HAP-1 (cell line): Measurements from ENCODE around the gene MCF2L2.

Experiments used
- DNase-seq, 2 experiments: peaks; one replicate each; pipeline ENCODE4 v3.0.0-alpha.2; 2016 to 2020; ENCODE audit warnings: low spot score in 2 of 2
- H3K27me3 ChIP-seq: fragments of 250-450 bp; sonication (Bioruptor Pico); 2 replicates; pipeline ENCODE4 v1.5.1; 2020; ENCODE audit warnings: low read depth, mild to moderate bottlenecking, moderate library complexity
- H3K36me3 ChIP-seq: fragments of 250-450 bp; sonication (Bioruptor Pico); replicated peaks from 2 replicates; pipeline ENCODE4 v1.5.1; 2020; ENCODE audit warnings: mild to moderate bottlenecking
- H3K4me1 ChIP-seq: fragments of 250-450 bp; sonication (Bioruptor Pico); 2 replicates; pipeline ENCODE4 v1.5.1; 2020; ENCODE audit warnings: mild to moderate bottlenecking
- H3K4me3 ChIP-seq: fragments of 250-450 bp; sonication (Bioruptor Pico); 2 replicates; pipeline ENCODE4 v1.5.1; 2020; ENCODE audit warnings: mild to moderate bottlenecking, moderate library complexity
- H3K9me3 ChIP-seq: fragments of 250-450 bp; sonication (Bioruptor Pico); 2 replicates; pipeline ENCODE4 v1.5.1; 2020; ENCODE audit warnings: mild to moderate bottlenecking, moderate library complexity
- in situ Hi-C: fragments of 300-500 bp; cut with MboI; formaldehyde crosslinking; loops from 3 replicates; pipeline ENCODE4 v1.14.3; 2020; ENCODE audit warnings: low sequenced_read_pairs, inconsistent platforms, mixed read lengths

MCF2L2 gene

DNA sequence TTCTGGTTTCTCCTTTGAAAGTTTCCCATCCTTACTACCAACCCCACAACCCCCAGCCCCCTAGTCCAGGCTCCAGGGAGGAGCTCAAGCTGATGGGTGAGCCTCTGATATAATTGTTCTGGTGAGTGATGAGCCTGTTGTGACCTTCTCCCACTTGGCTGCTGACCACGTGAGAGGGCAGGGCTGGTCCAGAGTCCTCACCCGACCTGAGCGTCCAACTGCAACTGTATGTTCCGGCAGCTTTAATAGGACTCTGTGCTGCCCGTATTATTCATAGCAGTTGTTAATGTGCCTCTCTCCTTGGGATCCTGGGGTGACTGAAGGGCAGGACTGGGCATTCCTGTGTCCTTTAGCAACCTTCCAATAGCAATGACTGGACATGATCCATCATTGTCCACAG, 119.1 kb downstream of the MCF2L2 start:
- no peaks in the 10 kb centered on the region for H3K4me1 ChIP-seq
- in situ Hi-C loops, result no loop called here

DNA sequence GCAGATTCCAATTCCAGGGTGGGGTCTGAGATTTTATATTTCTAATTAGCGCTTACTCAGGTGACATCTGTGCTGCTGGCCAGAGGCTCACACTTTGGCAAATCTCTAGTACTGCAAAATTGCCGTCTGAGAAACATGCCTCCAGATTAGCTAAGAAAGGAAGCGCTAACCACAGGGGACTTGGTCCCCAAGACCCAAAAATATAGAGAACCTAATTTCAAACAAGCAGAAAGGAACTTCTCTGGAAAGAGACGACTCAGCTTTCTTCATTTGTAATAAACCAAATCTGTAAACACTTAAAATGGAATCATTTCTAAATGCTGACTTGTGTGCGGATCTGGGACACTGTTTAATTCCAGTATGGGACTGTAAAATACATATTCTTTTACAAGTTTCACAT, 119.7 kb downstream of the MCF2L2 start:
- Histone ChIP-seq H3K4me1 (no peaks in the 10 kb centered on the region), H3K4me3 (no peak overlapping the region), H3K27me3 (no peaks in the 10 kb centered on the region), H3K9me3 (no peaks in the 10 kb centered on the region), H3K36me3 (no peaks in the 10 kb centered on the region)
- no peak for DNase-seq
- in situ Hi-C loops, result no loop called here

More for the DNA sequence above, 119.1 kb downstream of the MCF2L2 start:
- Histone ChIP-seq H3K4me3 (no peak overlapping the region), H3K27me3 (no peaks in the 10 kb centered on the region), H3K36me3 (no peaks in the 10 kb centered on the region), H3K9me3 (no peaks in the 10 kb centered on the region)
- no peak for DNase-seq

DNA sequence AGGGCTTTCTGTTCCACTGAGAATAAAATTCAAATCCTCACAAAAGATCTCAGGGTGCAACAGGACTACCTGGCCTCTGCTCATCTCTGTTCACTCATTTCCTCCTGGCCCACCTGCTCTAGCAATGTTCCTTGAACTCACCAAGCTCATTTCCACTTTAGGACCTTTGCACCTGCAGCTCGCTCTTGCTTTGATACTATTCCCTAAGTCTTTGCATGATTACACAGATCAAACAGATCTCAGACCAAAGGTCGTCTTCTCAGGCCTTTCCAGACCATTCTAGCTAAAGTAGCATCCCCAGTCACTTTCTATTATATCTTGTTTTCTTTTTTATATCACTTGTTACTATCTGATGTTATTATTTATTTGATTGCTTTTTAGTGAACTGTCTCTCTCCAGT, 120.7 kb downstream of the MCF2L2 start:
- no peaks in the 10 kb centered on the region for H3K4me1 ChIP-seq
- in situ Hi-C loops, result no loop called here

DNA sequence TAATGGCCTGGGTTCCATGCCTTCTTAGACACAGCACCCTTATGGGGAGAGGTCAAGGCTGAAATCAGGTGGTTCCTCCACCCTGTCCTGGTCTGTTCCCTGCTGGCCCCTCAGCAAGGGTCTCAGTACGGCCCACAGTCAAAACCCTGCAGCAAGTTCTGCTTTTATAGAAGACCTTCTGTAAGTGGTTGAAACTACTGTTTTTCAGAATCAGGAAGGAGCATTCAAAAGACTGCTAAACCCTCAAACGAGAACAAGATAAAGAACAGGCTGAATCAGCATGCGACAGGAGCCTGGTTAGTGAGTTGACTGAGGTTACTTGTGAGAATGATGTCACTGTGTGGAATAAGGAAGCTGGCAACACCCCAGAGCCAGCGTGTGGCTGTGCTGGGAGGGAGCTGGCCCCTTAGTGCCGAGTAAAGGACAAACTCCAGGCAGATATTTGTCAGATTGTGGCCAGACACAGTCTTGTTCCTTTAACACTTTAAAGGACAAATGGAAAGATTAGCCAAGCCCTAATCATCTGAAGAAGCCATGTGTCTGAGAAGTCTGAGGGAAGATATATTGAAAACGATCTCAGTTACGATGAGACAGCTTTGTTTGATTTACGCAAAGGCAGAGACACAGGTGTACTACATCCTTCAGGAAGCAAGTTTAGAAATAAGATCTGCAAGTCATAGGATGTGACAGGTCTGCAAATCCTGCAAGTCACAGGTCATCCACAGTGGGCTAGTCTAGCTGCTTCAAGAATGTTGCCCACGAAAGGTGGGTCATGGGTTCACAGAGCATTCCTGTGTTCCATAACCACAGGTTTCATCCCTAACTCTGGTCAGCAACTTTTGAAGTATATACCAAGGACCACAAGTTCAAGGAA, 121.4 kb downstream of the MCF2L2 start:
- Histone ChIP-seq H3K36me3 (no peaks in the 10 kb centered on the region), H3K9me3 (no peaks in the 10 kb centered on the region), H3K4me1 (no peaks in the 10 kb centered on the region), H3K4me3 (no peak overlapping the region), H3K27me3 (no peaks in the 10 kb centered on the region)
- no peak for DNase-seq
- in situ Hi-C loops, result no loop called here

More for the DNA sequence above, 120.7 kb downstream of the MCF2L2 start:
- DNase-seq, result no peak
- Histone ChIP-seq H3K36me3 (no peaks in the 10 kb centered on the region), H3K27me3 (no peaks in the 10 kb centered on the region), H3K9me3 (no peaks in the 10 kb centered on the region), H3K4me3 (no peak overlapping the region)

DNA sequence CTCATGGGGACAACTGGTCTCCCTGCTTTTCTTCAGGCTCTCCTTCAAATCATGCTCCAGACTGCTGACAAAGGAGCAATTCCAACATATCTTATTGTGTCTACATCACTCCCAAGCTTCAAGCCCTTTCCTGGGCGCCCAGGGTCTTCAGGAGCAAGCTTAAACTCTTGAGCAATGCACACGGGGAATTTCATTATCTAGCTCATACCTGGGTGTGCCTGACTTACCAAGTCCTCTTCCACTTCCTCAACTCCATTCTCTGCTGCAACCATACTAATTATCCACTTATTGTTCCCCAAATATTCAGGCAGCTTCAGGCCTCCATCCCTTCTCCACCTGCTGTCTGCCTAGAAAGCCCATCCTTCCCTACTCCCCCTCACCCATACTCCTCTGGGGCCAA, 124.7 kb downstream of the MCF2L2 start:
- Histone ChIP-seq H3K36me3 (no peaks in the 10 kb centered on the region), H3K9me3 (no peaks in the 10 kb centered on the region), H3K4me1 (no peaks in the 10 kb centered on the region), H3K27me3 (no peaks in the 10 kb centered on the region), H3K4me3 (no peak overlapping the region)
- in situ Hi-C loops, result no loop called here
- no peak for DNase-seq

DNA sequence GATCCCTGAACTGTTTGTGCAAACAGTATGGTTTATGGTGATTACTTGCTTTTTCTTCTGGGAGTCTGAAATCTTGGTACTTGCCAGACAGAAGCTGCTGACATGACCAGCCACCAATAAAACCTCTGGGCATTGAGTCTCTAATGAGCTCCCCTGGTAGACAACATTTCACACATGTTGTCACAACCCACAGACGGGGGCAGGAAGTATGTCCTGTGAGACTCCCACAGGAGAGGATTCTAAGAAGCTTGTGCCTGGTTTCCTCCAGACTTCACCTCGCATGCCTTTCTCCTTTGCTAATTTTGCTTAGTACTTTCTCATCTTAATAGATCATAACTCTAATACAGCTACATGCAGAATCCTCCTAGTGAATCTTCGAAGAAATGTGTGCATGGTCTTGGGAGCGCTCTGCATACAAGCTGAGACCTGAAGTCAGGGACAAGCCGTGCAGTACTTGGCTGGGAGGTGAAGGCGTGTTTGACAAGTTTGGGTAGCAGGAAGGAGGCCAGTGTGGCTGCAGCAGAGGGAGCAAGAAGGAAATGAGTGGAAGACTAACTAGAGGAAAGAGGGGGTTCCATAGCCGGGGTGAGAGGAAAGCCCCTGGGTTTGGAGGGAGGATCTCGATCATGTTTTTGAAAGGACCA, 126.4 kb downstream of the MCF2L2 start:
- Histone ChIP-seq H3K36me3 (no peaks in the 10 kb centered on the region), H3K4me1 (no peaks in the 10 kb centered on the region), H3K4me3 (no peak overlapping the region), H3K27me3 (no peaks in the 10 kb centered on the region), H3K9me3 (no peaks in the 10 kb centered on the region)
- in situ Hi-C loops, result no loop called here
- no peak for DNase-seq

DNA sequence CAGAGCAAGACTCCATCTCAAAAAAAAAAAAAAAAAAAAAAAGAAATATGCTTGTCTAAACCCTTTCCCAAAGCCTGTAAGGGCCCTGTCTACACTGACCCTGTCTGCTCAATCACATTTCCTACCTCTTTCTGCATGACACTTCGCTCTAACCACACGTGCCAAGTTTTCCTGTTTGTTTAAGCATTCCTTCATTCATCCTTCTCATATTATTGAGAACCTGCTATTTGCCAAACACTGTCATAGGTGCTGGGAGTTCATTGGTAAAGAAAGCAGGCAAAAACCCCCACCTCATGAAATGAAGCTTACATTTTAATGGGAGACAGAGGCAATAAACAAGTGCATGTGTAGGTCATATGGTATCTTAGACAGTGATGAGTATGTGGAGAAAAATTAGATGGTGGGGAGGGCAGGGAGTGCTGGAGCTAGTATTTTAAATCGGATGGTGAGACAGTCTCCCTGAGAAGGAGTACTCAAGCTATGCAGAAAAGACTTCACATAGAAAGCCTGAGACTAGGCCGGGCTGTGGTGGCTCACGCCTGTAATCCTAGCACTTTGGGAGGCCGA, 127.3 kb downstream of the MCF2L2 start:
- in situ Hi-C loops, result no loop called here
- no peaks in the 10 kb centered on the region for H3K9me3 ChIP-seq
- no peak overlapping the region for H3K4me3 ChIP-seq
- H3K4me1 ChIP-seq, result no peaks in the 10 kb centered on the region
- DNase-seq, result no peak
- H3K27me3 ChIP-seq, result no peaks in the 10 kb centered on the region
- no peaks in the 10 kb centered on the region for H3K36me3 ChIP-seq

DNA sequence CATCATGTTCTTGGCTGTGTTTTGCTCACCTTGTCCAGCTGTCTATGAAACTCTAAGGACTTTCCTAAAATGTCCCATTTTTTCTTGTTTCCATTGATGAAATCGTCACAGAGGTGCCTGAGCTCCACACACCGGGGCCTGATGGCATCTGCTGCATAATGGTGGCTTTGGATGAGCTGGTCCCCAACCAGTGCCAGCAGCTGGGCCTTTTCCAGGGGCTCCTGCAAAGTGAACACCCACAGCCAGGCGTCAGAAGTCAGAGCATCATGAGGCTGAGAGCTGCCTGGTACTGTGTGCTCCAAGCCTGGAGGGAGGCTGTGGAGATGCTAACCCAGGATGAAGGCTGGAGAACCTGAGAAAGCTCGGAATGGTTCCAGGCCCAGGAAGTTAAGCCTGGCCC, 128.4 kb downstream of the MCF2L2 start:
- H3K36me3 ChIP-seq, result no peaks in the 10 kb centered on the region
- H3K4me1 ChIP-seq, result no peaks in the 10 kb centered on the region
- no peaks in the 10 kb centered on the region for H3K27me3 ChIP-seq
- no peaks in the 10 kb centered on the region for H3K9me3 ChIP-seq
- no peak for DNase-seq
- in situ Hi-C loops, result no loop called here
- H3K4me3 ChIP-seq, result no peak overlapping the region

DNA sequence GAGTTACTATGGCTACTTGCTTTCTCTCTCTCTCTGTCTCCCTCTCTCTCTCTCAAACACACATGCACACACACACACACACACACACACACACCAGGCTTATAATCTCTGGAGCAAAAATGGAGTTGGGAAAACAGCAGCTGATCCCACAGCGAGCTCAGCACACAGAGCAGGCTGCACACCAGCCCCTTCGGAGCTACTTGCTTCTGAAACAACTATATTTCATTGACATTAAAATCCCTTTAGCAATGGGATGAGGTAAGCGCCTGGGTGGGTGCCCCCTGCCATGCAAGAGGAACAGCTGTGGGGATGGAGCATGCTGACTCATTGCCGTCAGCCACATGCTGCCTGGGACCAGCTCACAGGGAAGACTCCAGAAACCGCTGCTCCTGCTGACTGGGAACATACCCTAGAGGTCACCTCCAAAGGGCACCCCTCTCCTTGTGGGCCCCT, 129.7 kb downstream of the MCF2L2 start:
- Histone ChIP-seq H3K36me3 (no peaks in the 10 kb centered on the region), H3K9me3 (no peaks in the 10 kb centered on the region), H3K27me3 (no peaks in the 10 kb centered on the region), H3K4me3 (no peak overlapping the region), H3K4me1 (no peaks in the 10 kb centered on the region)
- in situ Hi-C loops, result no loop called here
- no peak for DNase-seq

DNA sequence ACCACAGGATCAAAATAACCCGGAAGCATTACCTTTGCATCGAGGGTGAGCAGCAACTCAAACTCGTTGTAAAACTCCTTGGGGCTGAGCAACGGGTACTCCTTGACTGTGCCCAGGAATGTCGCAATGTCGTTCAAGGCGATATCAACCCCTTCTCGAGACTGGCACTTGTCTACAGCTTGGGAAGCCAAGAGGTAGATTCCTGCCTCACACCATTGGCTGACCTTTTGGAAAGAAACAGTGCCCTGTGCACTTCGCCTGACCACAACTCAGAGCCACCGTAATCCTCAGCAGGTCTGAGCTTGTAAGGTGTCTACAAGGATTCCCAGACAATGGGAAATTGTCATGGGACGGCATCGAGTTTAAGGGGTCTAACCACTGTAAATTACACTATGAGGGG, 131.5 kb downstream of the MCF2L2 start:
- no peaks in the 10 kb centered on the region for H3K27me3 ChIP-seq
- H3K36me3 ChIP-seq, result no peaks in the 10 kb centered on the region
- H3K4me3 ChIP-seq, result no peak overlapping the region
- in situ Hi-C loops, result no loop called here
- H3K4me1 ChIP-seq, result peaks cover under 1% of the 10 kb centered on the region
- H3K9me3 ChIP-seq, result no peaks in the 10 kb centered on the region
- no peak for DNase-seq

DNA sequence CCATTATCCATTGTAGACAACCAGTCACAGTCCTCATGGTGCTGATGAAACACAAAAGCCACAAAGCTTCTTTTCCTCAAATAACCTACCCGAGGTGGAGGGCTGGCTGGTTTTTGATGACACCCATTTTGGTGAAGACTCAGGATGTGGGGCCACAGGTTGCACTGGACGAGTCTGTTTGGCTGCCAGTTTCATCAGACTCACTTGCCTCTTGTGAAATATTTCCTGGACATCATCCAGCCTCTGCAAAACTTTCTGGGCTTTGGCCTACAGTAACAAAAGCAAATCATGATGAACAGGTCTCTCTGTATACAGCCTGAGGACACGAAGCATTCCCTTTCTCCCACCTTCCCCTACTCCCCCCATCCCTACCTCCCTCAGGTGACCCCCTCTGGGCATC, 133.2 kb downstream of the MCF2L2 start:
- no peaks in the 10 kb centered on the region for H3K9me3 ChIP-seq
- DNase-seq, result no peak
- no peaks in the 10 kb centered on the region for H3K27me3 ChIP-seq
- peaks cover 12% of the 10 kb centered on the region for H3K4me1 ChIP-seq
- H3K4me3 ChIP-seq, result no peak overlapping the region
- H3K36me3 ChIP-seq, result no peaks in the 10 kb centered on the region
- in situ Hi-C loops, result no loop called here

DNA sequence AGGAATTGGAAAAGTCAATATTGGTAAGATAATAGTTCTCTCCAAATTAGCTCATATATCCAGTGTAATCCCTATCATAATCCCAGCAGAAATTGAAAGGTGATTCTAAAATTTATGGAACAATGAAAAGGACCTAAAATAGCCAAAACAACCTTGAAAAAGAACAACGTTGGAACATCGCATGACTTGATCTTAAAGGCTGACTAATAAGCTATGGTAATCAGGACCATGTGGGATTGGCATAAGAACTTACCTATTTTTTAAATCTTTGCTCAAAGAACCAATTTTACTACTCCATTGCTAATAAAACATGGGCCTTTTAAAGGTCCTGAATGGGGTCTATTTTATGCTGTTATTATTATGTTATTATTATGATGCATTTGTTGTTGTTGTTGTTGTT, 134.5 kb downstream of the MCF2L2 start:
- H3K4me3 ChIP-seq, result no peak overlapping the region
- H3K27me3 ChIP-seq, result no peaks in the 10 kb centered on the region
- in situ Hi-C loops, result no loop called here
- H3K9me3 ChIP-seq, result no peaks in the 10 kb centered on the region
- no peaks in the 10 kb centered on the region for H3K36me3 ChIP-seq
- no peak for DNase-seq
- peaks cover 12% of the 10 kb centered on the region for H3K4me1 ChIP-seq

DNA sequence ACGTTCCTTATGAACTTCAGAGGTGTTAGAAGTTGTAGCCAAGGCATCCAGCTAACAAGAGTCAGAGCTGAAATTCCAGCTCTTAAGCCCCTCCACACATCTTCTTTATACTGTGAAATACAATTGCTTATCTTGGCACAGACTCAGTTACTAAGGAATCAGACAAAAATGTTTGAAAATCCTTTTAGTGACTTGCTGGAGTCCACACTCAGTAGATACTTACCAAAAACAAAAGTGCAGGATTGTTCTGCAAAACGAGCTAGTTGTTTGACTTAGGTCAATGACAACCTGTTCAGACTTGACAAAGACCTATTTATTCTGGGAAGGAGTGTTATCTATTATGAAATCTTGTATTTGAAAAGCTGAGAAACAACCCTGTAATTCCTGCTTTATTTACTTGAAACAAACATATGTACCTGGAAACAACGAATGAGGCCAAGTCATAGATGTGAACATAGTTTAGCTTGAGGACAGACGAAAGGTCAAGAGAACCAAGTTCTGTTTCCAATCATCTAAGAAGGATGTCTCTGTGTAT, 136.9 kb downstream of the MCF2L2 start:
- Histone ChIP-seq H3K9me3 (no peaks in the 10 kb centered on the region), H3K27me3 (no peaks in the 10 kb centered on the region), H3K4me1 (peaks cover 12% of the 10 kb centered on the region), H3K36me3 (no peaks in the 10 kb centered on the region), H3K4me3 (no peak overlapping the region)
- in situ Hi-C loops, result no loop called here
- DNase-seq, result peak in 1 of 2 experiments; percentile 65

DNA sequence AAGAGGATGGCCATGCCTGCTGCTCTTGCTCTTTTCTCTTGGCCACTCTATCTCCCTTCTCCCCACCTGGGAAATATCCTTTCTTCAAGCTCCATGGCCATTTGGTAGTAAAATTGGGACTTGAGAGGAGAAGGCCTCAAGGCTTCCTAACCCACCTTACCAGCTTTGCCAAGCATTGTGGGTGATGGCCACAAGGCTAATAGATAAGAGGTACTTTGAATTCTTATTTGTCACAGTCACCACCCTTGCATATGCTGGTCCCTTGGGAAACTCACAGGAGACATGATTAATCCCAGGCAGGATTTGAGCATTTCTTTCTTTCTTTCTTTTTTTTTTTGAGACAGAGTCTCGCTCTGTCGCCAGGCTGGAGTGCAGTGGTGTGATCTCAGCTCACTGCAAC, 138.2 kb downstream of the MCF2L2 start:
- no peak overlapping the region for H3K4me3 ChIP-seq
- H3K36me3 ChIP-seq, result no peaks in the 10 kb centered on the region
- peaks cover 12% of the 10 kb centered on the region for H3K4me1 ChIP-seq
- no peak for DNase-seq
- in situ Hi-C loops, result no loop called here
- H3K27me3 ChIP-seq, result no peaks in the 10 kb centered on the region
- H3K9me3 ChIP-seq, result no peaks in the 10 kb centered on the region
